Colonic mucosa (tissue), 4 donors: ENCODE measurements around the gene SPATS1. TPM values are rescaled to one million over a fixed set of nuclear protein-coding genes. Genes with fewer than 3 reads are reported as not detected.
A peak's percentile ranks its signal among the peaks of the same experiment; 100 is the strongest.

Experiments
- DNase-seq: peaks from one replicate; pipeline ENCODE4 v3.0.0-alpha.2; 2020
- H3K27ac ChIP-seq: fragments of 200-600 bp; one replicate; pipeline ENCODE4 v1.8.0; 2021
- H3K27me3 ChIP-seq: fragments of 200-600 bp; one replicate; pipeline ENCODE4 v1.8.0; 2021
- H3K36me3 ChIP-seq: fragments of 200-600 bp; one replicate; pipeline ENCODE4 v1.8.0; 2021
- H3K4me1 ChIP-seq: fragments of 200-600 bp; one replicate; pipeline ENCODE4 v1.8.0; 2021; ENCODE audit warnings: mild to moderate bottlenecking
- H3K4me3 ChIP-seq: fragments of 200-600 bp; one replicate; pipeline ENCODE4 v1.8.0; 2021
- H3K9ac ChIP-seq, 2 donors: one replicate each; pipeline ENCODE4 v1.7.0; 2013; ENCODE audit warnings: control low read depth in 2 of 2, low read depth in 2 of 2, low read length in 2 of 2
- H3K9me3 ChIP-seq: fragments of 200-600 bp; one replicate; pipeline ENCODE4 v1.8.0; 2021
- intact Hi-C: fragments of 100-400 bp; cut with DNase I; formaldehyde crosslinking; loops from one replicate; pipeline ENCODE4 v1.14.1; 2022
- total RNA-seq, 2 donors: library from RNA; stranded (reverse); fragmentation: NEBNext Ultra II Directional in 1 of 2; extraction: Animal tissue kit (Norgen Biotek cat#: 25700) in 1 of 2; gene quantifications; one replicate each; pipeline ENCODE4 v1.2.1, GENCODE V29; 2021
- TF ChIP-seq, protein P1 (sequence below): fragments of 200-600 bp; IDR thresholded peaks from one replicate; pipeline ENCODE4 v1.8.0; 2022; ENCODE audit warnings: antibody characterized with exemption, mild to moderate bottlenecking
- donor health status: healthy.
- donor health status: DM: no; HTN: no; CAD: no.
- donor health status: DM: no; HTN: no; CAD: no.

SPATS1 gene
- total RNA-seq, 2 donors from 2014 or later = not detected

DNA sequence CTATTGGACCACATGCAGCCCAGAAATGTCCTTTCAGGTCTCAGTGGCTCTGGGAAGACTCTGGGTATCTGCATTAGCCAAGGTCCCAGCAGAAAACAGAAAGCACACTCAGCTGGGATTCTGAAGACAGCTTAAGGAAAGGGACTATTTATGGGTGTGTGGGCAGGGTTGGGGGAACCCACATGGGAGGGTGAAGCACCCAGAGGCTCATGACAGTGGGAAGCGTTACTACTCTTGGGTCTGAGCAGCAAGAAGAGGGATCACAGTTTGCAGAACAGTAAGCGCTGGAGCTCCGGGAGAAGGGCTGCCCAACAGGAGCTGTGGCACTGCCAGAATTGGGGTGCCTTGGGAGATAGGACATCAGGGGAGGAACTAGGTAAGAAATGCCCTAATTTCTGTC lies 32.6 kb downstream of the SPATS1 start:
- H3K36me3 ChIP-seq = no peaks in the 10 kb centered on the region
- no peaks in the 10 kb centered on the region for H3K4me1 ChIP-seq
- no peak for DNase-seq
- intact Hi-C loops = no loop called here
- no peak overlapping the region for H3K27ac ChIP-seq
- no peaks in the 10 kb centered on the region for H3K9me3 ChIP-seq
- TF ChIP-seq, protein P1, sequence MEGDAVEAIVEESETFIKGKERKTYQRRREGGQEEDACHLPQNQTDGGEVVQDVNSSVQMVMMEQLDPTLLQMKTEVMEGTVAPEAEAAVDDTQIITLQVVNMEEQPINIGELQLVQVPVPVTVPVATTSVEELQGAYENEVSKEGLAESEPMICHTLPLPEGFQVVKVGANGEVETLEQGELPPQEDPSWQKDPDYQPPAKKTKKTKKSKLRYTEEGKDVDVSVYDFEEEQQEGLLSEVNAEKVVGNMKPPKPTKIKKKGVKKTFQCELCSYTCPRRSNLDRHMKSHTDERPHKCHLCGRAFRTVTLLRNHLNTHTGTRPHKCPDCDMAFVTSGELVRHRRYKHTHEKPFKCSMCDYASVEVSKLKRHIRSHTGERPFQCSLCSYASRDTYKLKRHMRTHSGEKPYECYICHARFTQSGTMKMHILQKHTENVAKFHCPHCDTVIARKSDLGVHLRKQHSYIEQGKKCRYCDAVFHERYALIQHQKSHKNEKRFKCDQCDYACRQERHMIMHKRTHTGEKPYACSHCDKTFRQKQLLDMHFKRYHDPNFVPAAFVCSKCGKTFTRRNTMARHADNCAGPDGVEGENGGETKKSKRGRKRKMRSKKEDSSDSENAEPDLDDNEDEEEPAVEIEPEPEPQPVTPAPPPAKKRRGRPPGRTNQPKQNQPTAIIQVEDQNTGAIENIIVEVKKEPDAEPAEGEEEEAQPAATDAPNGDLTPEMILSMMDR = no peak
- no peak overlapping the region for H3K4me3 ChIP-seq
- no peak overlapping the region for H3K9ac ChIP-seq
- H3K27me3 ChIP-seq = no peaks in the 10 kb centered on the region

DNA sequence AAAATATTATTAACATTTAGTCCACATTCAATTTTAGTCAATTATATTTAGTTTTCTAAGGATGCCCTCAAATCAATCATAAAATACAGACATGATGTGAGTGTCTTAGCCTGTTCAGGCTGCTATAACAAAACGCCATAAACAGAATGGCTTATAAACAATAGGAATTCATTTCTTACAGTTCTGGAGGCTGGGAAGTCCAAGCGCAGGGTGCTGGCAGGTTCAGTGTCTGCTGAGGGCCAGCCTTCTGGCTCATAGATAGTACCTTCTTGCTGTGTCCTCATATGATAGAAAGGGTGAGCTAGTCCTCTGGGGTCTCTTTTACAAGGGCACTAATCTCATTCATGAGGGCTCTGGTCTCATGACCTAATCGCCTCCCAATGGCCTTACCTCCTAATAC lies 35.0 kb downstream of the SPATS1 start:
- intact Hi-C loops = no loop called here
- Histone ChIP-seq H3K4me1 (no peaks in the 10 kb centered on the region), H3K4me3 (no peak overlapping the region), H3K9me3 (no peaks in the 10 kb centered on the region), H3K9ac (no peak overlapping the region), H3K27me3 (no peaks in the 10 kb centered on the region), H3K36me3 (no peaks in the 10 kb centered on the region), H3K27ac (no peak overlapping the region)
- TF ChIP-seq, protein P1 = no peak
- no peak for DNase-seq

DNA sequence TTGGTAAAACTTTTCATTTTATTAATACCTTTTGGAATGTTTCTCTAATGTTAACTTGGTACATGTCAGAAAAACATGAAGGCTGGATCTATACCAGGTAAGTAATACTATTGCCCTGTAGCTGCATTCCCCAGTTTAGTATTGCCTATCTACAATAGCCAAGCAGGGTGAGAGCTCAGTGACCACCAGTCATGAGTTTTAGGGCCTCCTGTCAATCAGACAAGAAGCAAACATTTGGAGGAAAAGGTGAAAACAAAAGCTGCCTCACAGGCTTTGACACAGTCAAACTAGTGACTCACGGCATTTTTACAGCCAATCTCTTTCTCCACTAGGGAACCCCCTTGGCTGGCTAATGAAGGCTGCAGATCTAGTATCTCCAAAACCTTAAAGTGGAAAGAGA lies 35.5 kb downstream of the SPATS1 start:
- intact Hi-C loops = no loop called here
- Histone ChIP-seq H3K4me1 (no peaks in the 10 kb centered on the region), H3K9me3 (no peaks in the 10 kb centered on the region), H3K4me3 (no peak overlapping the region), H3K9ac (no peak overlapping the region), H3K27ac (no peak overlapping the region), H3K36me3 (no peaks in the 10 kb centered on the region), H3K27me3 (no peaks in the 10 kb centered on the region)
- DNase-seq = no peak
- TF ChIP-seq, protein P1 = no peak

DNA sequence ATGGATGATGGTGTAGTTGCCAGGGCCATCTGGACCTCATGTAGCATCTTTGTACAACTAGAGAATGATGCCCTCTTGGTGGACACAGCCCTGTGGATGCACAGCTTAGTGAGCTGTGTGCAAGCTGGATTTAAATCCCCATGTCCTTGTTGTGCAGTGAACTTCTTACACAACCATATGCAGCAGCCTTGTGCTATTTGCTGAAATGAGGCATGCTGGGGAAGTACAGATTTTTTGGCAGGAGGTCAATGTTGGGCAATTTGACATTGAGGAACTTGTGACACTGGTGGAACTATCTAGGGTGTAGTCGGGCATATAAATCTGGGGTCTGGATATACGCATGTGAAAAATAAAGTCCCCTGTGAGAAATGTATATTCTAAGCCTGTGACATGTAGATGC lies 39.3 kb downstream of the SPATS1 start:
- H3K4me1 ChIP-seq = no peaks in the 10 kb centered on the region
- intact Hi-C loops = no loop called here
- H3K4me3 ChIP-seq = no peak overlapping the region
- TF ChIP-seq, protein P1 = no peak
- no peak overlapping the region for H3K27ac ChIP-seq
- DNase-seq = no peak
- H3K9ac ChIP-seq = no peak overlapping the region
- H3K36me3 ChIP-seq = no peaks in the 10 kb centered on the region
- H3K27me3 ChIP-seq = no peaks in the 10 kb centered on the region
- no peaks in the 10 kb centered on the region for H3K9me3 ChIP-seq

DNA sequence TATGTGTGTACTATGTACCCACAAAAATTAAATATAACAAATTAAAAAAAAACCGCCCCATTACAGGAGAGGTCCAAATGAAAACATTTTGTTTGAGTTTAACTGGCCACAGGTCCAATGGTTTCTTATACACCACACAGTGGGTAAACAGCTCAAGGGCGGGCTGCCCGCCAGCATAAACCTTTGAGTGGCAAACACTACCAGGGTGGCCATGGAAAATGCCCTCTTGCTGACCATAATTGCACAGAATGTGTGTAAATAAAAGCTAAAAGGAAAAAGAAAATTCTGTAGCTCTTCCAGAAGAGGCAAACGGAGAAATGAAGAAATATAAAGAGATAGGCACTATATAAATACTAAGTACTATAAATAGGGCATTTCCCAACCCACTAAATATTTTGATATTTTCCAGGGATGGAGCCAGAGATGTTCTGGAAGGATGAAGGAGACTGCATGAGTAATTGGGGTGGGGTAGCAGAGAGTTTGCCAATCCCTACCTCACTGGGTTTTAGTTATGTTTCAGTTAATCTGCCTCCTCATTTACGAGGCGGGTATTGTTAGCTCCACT lies 44.0 kb downstream of the SPATS1 start:
- DNase-seq = peak; percentile 32
- H3K9ac ChIP-seq = peak overlapping the region; percentile 58 to 87

More for the DNA sequence above, 44.0 kb downstream of the SPATS1 start:
- Histone ChIP-seq H3K36me3 (no peaks in the 10 kb centered on the region), H3K9me3 (no peaks in the 10 kb centered on the region), H3K4me3 (peak overlapping the region; percentile 71), H3K27me3 (no peaks in the 10 kb centered on the region), H3K27ac (peak overlapping the region; percentile 92), H3K4me1 (peaks cover 8% of the 10 kb centered on the region)
- intact Hi-C loops = no loop called here
- TF ChIP-seq, protein P1 = no peak
